ENCODE results near the gene CAPN5.

CAPN5 gene

DNA sequence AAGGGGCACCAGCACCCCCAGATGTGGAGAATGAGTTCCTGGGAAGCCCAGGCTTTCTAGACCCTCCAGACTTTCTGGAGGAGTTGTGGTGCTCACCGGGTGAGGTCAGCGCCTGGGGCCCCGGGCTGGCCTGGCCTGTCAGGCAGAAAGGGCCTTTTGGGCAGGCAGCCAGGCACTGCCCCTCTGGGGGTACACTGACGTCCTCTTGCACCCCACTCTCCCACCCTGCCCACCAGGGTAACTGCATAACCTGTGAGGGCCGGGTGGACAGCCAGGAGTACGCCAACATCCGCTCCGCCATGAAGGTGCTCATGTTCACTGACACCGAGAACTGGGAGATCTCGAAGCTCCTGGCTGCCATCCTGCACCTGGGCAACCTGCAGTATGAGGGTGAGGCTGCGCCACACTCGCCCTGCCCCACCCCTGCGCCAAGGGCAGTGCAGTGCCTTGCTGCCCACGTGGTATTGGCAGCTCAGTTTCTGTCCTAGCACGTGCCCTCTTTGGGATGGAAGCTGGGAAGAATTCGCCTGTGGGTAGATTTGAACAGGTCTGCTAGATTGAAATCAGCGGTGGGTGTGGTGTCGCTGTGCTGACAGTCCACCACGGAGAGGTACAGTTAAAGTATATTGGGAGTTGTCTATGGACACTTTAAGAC is 91.4 kb downstream of the CAPN5 start:
- H3K4me3 ChIP-seq (ENCODE audit: low read length): no peak overlapping the region
- no peak for DNase-seq (ENCODE audit: low read depth)
- TF ChIP-seq CTCF (conservative IDR thresholded peaks at IDR 0.05; ENCODE audit: low read length): no peak

- TF ChIP-seq CTCF (conservative IDR thresholded peaks at IDR 0.05; ENCODE audit: low read length): no peak
- DNase-seq (ENCODE audit: low read depth): no peak
- H3K4me3 ChIP-seq (ENCODE audit: low read length): no peak overlapping the region
Observed at GRCh38 chr11:77159219-77159936, 92.6 kb downstream of the CAPN5 start.

DNA sequence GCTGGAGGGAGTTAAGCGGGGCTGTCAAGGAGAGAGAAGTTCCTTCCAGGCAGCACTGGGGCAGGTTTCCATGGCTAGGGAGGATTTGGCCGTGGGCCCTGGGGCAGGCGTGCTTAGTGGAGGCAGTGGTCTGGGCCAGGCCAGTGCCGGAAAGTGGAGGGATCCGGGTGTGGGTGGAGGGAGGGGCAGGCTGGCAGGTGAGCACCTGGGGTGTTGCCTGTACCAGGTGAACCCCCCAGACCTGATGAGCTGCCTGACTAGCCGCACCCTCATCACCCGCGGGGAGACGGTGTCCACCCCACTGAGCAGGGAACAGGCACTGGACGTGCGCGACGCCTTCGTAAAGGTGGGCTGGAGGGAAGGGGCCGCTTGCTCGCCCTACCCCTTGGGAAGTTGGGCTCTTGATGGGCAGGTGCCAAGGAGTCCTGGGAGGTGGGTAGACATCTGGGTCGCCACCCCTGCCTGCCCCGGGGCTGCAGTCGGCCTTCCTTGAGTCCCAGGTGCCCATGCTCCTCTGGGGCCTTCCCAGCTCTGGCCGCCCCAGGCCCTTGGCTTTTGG is 93.2 kb downstream of the CAPN5 start:
- H3K4me3 ChIP-seq (ENCODE audit: low read length): no peak overlapping the region
- TF ChIP-seq CTCF (conservative IDR thresholded peaks at IDR 0.05; ENCODE audit: low read length): no peak
- no peak for DNase-seq (ENCODE audit: low read depth)

- H3K4me3 ChIP-seq (ENCODE audit: low read length): no peak overlapping the region
- DNase-seq (ENCODE audit: low read depth): no peak
- TF ChIP-seq CTCF (conservative IDR thresholded peaks at IDR 0.05; ENCODE audit: low read length): no peak
Observed at GRCh38 chr11:77163271-77163670, 96.5 kb downstream of the CAPN5 start.

GRCh38 chr11:77165066-77165465 is 98.3 kb downstream of the CAPN5 start:
- DNase-seq (ENCODE audit: low read depth): no peak
- TF ChIP-seq CTCF (conservative IDR thresholded peaks at IDR 0.05; ENCODE audit: low read length): no peak
- H3K4me3 ChIP-seq (ENCODE audit: low read length): no peak overlapping the region

GRCh38 chr11:77166021-77166420 is 99.2 kb downstream of the CAPN5 start:
- TF ChIP-seq CTCF (conservative IDR thresholded peaks at IDR 0.05; ENCODE audit: low read length): no peak
- DNase-seq (ENCODE audit: low read depth): no peak
- H3K4me3 ChIP-seq (ENCODE audit: low read length): no peak overlapping the region

Measured in AG10803 (cell line).